HG02678 (cell line): ENCODE data around the gene MMP24OS.
"Not testable (repeated sequence)": the region's sequence is repeated elsewhere in the genome, so short reads cannot be mapped to it uniquely, and the experiment has no call there.

Experiments used
- ATAC-seq: cut with Tn5 transposase; IDR thresholded peaks from one replicate; pipeline ENCODE4 v1.9.1; 2021; ENCODE audit warnings: mild to moderate bottlenecking, moderate library complexity; ENCODE audit not compliant: unreplicated experiment

MMP24OS gene

GRCh38 chr20:35276408-35276807, 1.5 kb downstream of the MMP24OS start:
- no peak for ATAC-seq

GRCh38 chr20:35275741-35276251, 2.1 kb downstream of the MMP24OS start:
- ATAC-seq: no peak

- no peak for ATAC-seq
These were observed 3.5 kb downstream of the MMP24OS start for GRCh38 chr20:35274172-35275092.

- no peak for ATAC-seq
These were observed 4.3 kb downstream of the MMP24OS start for GRCh38 chr20:35273449-35274171.

- no peak for ATAC-seq
These were observed 6.0 kb downstream of the MMP24OS start for GRCh38 chr20:35271904-35272303.

- ATAC-seq: no peak
These were observed 6.6 kb downstream of the MMP24OS start for GRCh38 chr20:35271073-35271882.

GRCh38 chr20:35270021-35270902, 7.7 kb downstream of the MMP24OS start:
- no peak for ATAC-seq

- ATAC-seq: no peak
These were observed 8.7 kb downstream of the MMP24OS start for GRCh38 chr20:35269055-35269781.

- ATAC-seq: no peak
These were observed 10.8 kb downstream of the MMP24OS start for GRCh38 chr20:35267092-35267491.

- no peak for ATAC-seq
These were observed 13.2 kb downstream of the MMP24OS start for GRCh38 chr20:35264755-35265154.

GRCh38 chr20:35263532-35264341, 14.2 kb downstream of the MMP24OS start:
- ATAC-seq: no peak

- ATAC-seq: not testable (repeated sequence)
These were observed 15.0 kb downstream of the MMP24OS start for GRCh38 chr20:35262731-35263531.

- not testable (repeated sequence) for ATAC-seq
These were observed 15.6 kb downstream of the MMP24OS start for GRCh38 chr20:35262321-35262720.

- no peak for ATAC-seq
These were observed 17.5 kb downstream of the MMP24OS start for GRCh38 chr20:35260426-35260825.

GRCh38 chr20:35257175-35257909, 20.6 kb downstream of the MMP24OS start:
- no peak for ATAC-seq

- ATAC-seq: no peak
These were observed 23.4 kb downstream of the MMP24OS start for GRCh38 chr20:35254448-35254999.

GRCh38 chr20:35253010-35253409, 24.9 kb downstream of the MMP24OS start:
- no peak for ATAC-seq
